COLO668 (cell line): ENCODE measurements around the gene PLEKHJ1.

Experiments
- DNase-seq: peaks from one replicate; lab custom pipeline; 2025; ENCODE audit not compliant: unreplicated experiment; lab: John Stamatoyannopoulos, UW

Gene PLEKHJ1

GRCh38 chr19:2224754-2225349 lies 11.3 kb downstream of the PLEKHJ1 start:
- DNase-seq = no peak

DNA sequence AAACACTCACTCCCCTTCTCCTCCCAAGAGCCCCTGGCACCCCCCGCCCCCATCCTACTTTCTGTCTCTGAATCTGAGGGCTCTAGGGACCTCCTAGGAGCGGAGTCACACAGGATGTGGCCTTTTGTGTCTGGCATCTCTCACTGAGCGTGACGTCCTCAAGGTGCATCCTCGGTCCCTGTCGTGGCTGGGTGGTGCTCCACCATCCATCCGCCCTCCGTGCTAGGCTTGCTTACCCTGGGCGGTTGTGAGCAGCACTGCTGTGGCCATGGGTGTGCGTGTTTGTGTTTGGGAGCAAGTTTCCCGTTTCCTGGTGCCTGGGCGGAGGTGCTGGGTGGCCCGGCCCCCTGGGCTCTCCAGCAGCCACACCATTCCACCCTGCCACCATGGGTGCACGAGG lies 12.2 kb downstream of the PLEKHJ1 start:
- no peak for DNase-seq

GRCh38 chr19:2223391-2223790 lies 12.7 kb downstream of the PLEKHJ1 start:
- no peak for DNase-seq

GRCh38 chr19:2221918-2222317 lies 14.2 kb downstream of the PLEKHJ1 start:
- DNase-seq = no peak

DNA sequence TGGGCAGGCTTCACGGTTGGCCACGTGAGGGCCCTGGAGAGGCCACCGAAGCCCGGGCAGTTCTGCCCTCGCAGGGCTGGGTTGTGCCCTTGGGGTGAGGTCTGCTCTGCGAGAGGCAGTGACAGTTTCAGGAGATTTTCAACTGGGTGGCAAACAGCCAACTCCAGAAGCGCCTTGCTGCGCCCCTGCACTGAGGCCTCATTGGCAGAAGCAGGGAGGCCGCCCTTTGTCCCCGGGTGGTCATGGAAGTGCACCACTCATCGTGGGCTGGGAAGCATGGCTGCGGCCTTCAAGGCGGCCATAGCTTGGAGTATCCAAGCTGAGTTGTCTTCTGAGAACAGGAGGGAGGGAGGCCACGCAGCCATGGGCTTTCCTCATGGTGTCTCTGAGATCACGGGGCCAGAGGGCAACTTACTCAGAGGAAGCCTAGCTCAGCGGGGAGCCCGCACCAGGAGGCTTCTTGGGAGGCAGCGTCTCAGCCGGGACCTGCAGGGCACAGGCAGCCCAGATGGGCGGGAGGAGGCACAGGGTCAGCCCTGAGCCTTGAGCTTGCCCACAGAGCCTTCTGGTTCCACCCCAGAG lies 14.8 kb downstream of the PLEKHJ1 start:
- DNase-seq = no peak

DNA sequence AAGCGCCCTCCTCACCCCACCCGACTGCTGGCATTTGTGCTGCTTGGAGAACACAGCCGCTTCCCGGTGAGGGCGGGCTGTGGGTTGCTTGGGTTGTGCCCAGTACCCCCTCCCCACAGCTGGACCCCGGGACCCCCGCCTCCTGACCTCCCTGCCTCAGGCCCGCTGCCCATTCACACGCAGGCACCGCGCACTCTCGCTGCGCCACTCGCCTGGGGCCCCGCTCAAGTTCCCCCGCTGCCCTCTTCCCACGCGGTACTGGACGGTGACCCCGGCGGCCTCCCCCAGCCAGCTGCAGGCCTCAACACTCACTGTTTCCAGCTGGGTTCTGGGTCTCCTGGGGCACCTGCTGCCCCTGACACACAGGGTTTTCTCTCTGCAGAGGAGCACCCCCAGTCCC lies 16.4 kb downstream of the PLEKHJ1 start:
- DNase-seq = no peak

- DNase-seq = no peak
Observed at GRCh38 chr19:2217591-2217990, 18.5 kb downstream of the PLEKHJ1 start.

DNA sequence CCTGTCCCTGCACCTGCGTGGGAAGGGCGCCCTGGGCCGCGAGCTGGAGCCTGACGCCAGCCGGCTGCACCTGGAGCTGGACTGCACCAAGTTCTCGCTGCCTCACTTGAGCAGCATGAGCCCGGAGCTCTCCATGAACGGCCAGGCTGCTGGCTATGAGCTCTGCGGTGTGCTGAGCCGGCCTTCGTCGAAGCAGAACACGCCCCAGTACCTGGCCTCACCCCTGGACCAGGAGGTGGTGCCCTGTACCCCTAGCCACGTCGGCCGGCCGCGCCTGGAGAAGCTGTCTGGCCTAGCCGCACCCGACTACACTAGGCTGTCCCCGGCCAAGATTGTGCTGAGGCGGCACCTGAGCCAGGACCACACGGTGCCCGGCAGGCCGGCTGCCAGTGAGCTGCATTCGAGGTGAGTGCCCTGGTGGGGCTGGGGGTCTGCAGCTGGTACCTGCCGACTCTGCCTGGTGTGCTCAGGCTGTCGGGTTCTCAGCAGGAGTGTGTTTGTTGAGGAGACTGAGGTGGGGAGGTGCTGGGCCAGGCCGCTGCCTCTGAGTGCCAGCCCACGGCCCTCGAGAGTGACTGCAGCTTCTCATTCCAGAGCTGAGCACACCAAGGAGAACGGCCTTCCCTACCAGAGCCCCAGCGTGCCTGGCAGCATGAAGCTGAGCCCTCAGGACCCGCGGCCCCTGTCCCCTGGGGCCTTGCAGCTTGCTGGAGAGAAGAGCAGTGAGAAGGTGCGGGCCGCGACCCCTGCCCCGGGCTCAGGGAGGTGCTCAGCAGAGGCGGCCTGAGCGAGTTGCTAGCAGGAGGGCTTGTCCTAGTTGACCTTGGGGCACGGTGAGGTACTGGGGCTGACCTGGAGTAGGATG lies 19.5 kb downstream of the PLEKHJ1 start:
- peak; percentile 42 for DNase-seq

GRCh38 chr19:2215281-2215751 lies 20.8 kb downstream of the PLEKHJ1 start:
- peak; percentile 89 for DNase-seq

- no peak for DNase-seq
Observed at GRCh38 chr19:2214251-2214650, 21.9 kb downstream of the PLEKHJ1 start.

DNA sequence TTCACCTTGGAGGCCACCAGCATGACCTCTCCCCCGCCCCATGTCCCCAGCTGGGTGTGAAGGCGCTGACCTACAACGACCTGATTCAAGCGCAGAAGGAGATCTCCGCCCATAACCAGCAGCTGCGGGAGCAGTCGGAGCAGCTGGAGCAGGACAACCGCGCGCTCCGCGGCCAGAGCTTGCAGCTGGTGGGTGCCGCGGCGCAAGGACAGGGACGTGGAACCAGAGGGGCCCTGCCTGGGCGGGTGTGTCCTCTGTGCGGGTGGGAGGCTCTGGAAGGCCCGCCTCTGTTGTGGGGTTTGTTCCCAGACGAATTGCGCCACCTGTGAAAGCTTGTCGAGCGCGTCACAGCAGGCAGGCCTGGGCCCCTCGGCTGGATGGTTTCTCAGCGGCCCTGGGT lies 22.3 kb downstream of the PLEKHJ1 start:
- DNase-seq = peak; percentile 88

GRCh38 chr19:2212861-2213711 lies 23.0 kb downstream of the PLEKHJ1 start:
- DNase-seq = peak; percentile 60

GRCh38 chr19:2210987-2211740 lies 25.0 kb downstream of the PLEKHJ1 start:
- DNase-seq = no peak

DNA sequence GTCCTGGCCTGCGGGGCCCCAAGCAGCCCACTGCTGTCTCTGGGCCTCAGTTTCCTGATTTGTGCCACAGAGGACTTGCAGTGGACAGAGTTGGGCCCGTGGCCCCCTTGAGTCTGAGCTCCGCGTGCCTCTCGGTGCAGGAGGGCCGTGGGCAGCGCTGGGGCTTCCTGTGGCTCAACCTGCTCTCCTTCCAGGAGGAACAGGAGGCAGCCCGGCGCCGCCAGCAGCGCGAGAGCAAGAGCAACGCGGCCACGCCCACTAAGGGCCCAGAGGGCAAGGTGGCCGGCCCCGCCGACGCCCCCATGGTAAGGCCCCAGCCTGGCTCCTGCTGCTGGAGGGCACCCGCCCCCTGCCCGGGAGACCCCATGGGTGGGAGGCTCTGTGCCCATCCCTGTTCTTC lies 25.9 kb downstream of the PLEKHJ1 start:
- no peak for DNase-seq

- no peak for DNase-seq
Observed at GRCh38 chr19:2209408-2209807, 26.7 kb downstream of the PLEKHJ1 start.

- no peak for DNase-seq
Observed at GRCh38 chr19:2208975-2209374, 27.2 kb downstream of the PLEKHJ1 start.

DNA sequence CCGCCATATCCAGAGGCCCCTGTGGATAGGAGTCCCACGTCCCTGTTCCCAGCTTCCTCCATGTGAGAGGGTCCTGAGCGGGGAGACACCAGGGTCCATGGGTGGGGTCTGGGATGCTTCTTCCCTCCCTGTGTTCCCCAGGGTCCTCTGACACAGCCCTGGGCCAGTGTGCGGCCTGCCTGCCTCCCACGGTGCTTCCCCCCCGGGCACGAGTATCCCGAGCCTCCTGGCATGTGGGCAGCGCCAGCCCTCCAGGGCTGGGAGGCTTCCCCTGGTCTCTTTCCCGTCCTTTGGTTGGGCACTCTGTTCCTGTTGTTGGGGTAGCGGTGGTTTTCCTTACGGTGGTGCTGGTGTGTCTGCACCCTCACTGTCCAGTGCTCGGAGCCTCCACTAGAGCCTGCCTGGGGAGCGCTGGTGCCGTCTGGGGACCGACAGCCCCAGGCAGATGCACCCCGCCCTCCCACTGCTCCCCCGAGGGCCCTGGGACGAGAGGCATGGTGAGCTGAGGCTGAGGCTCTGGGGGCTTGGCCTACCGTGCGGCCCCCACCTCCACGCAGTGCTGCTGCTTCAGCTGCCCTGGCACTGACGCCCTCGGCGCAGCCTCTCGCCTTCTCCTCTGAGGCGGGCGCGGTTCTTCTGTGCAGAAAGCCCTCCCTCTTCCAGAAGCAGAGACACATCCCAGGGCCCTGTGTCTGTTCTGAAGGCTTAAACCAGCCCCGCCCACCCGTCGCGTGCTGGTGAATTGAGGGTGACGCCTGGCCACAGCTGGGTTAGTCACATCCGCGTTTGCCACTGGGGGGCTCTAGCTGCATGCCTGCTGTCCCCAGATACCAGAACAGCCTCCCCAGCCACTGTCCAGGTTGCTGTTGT lies 27.9 kb downstream of the PLEKHJ1 start:
- DNase-seq = peak; percentile 24

GRCh38 chr19:2207008-2207407 lies 29.1 kb downstream of the PLEKHJ1 start:
- DNase-seq = no peak

DNA sequence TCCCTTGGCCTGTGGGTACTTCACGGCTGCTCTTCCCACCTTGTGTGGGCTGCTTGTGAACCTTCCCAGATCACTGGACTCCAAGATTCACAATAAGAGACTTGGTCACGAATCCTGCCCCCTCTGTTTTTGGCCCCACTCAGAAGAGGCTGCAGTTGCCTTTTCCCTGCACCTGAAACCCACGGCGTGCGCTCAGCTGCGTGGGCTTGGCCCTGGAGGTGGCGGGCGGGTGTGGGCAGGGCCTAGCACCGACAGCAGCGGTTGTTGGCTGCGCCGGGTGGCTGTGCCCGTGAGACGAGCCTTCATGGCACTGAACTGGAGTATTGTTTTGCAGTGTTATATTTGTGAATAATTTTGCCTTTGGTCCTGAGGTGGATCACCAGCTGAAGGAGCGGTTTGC lies 33.8 kb downstream of the PLEKHJ1 start:
- no peak for DNase-seq
